Measurements from ENCODE around the gene MRM2.

MRM2 gene

GRCh38 chr7:2264158-2264557 lies 22.2 kb upstream of the MRM2 start:
- no peaks in the 10 kb centered on the region for H3K27me3 ChIP-seq (ENCODE audit: control insufficient read depth, insufficient read depth, low read length)
- H3K9me3 ChIP-seq (ENCODE audit: control insufficient read depth, insufficient read depth, low read length), result no peaks in the 10 kb centered on the region
- H3K27ac ChIP-seq (ENCODE audit: low read depth, low read length), result no peak overlapping the region
- H3K4me3 ChIP-seq (ENCODE audit: low read depth, low read length), result no peak overlapping the region
- peaks cover 23% of the 10 kb centered on the region for H3K36me3 ChIP-seq (ENCODE audit: control insufficient read depth, insufficient read depth, low read length)
- no peak overlapping the region for H3K9ac ChIP-seq (ENCODE audit: low read depth, low read length)
- H3K4me1 ChIP-seq (ENCODE audit: control insufficient read depth, insufficient read depth, low read length), result no peaks in the 10 kb centered on the region

GRCh38 chr7:2263176-2263575 lies 21.2 kb upstream of the MRM2 start:
- H3K9me3 ChIP-seq (ENCODE audit: control insufficient read depth, insufficient read depth, low read length), result no peaks in the 10 kb centered on the region
- H3K4me1 ChIP-seq (ENCODE audit: control insufficient read depth, insufficient read depth, low read length), result no peaks in the 10 kb centered on the region
- H3K4me3 ChIP-seq (ENCODE audit: low read depth, low read length), result no peak overlapping the region
- no peaks in the 10 kb centered on the region for H3K27me3 ChIP-seq (ENCODE audit: control insufficient read depth, insufficient read depth, low read length)
- H3K27ac ChIP-seq (ENCODE audit: low read depth, low read length), result no peak overlapping the region
- H3K36me3 ChIP-seq (ENCODE audit: control insufficient read depth, insufficient read depth, low read length), result peaks cover 23% of the 10 kb centered on the region
- H3K9ac ChIP-seq (ENCODE audit: low read depth, low read length), result no peak overlapping the region

GRCh38 chr7:2261611-2262010 lies 19.6 kb upstream of the MRM2 start:
- no peaks in the 10 kb centered on the region for H3K9me3 ChIP-seq (ENCODE audit: control insufficient read depth, insufficient read depth, low read length)
- no peak overlapping the region for H3K9ac ChIP-seq (ENCODE audit: low read depth, low read length)
- H3K4me3 ChIP-seq (ENCODE audit: low read depth, low read length), result no peak overlapping the region
- H3K36me3 ChIP-seq (ENCODE audit: control insufficient read depth, insufficient read depth, low read length), result peaks cover 33% of the 10 kb centered on the region
- no peaks in the 10 kb centered on the region for H3K27me3 ChIP-seq (ENCODE audit: control insufficient read depth, insufficient read depth, low read length)
- no peaks in the 10 kb centered on the region for H3K4me1 ChIP-seq (ENCODE audit: control insufficient read depth, insufficient read depth, low read length)
- H3K27ac ChIP-seq (ENCODE audit: low read depth, low read length), result no peak overlapping the region

GRCh38 chr7:2260820-2261219 lies 18.8 kb upstream of the MRM2 start:
- H3K9ac ChIP-seq (ENCODE audit: low read depth, low read length), result no peak overlapping the region
- peaks cover 40% of the 10 kb centered on the region for H3K36me3 ChIP-seq (ENCODE audit: control insufficient read depth, insufficient read depth, low read length)
- no peak overlapping the region for H3K27ac ChIP-seq (ENCODE audit: low read depth, low read length)
- H3K9me3 ChIP-seq (ENCODE audit: control insufficient read depth, insufficient read depth, low read length), result no peaks in the 10 kb centered on the region
- no peak overlapping the region for H3K4me3 ChIP-seq (ENCODE audit: low read depth, low read length)
- no peaks in the 10 kb centered on the region for H3K4me1 ChIP-seq (ENCODE audit: control insufficient read depth, insufficient read depth, low read length)
- no peaks in the 10 kb centered on the region for H3K27me3 ChIP-seq (ENCODE audit: control insufficient read depth, insufficient read depth, low read length)

GRCh38 chr7:2259480-2259879 lies 17.5 kb upstream of the MRM2 start:
- no peak overlapping the region for H3K4me3 ChIP-seq (ENCODE audit: low read depth, low read length)
- H3K9ac ChIP-seq (ENCODE audit: low read depth, low read length), result no peak overlapping the region
- peaks cover 47% of the 10 kb centered on the region for H3K36me3 ChIP-seq (ENCODE audit: control insufficient read depth, insufficient read depth, low read length)
- H3K4me1 ChIP-seq (ENCODE audit: control insufficient read depth, insufficient read depth, low read length), result no peaks in the 10 kb centered on the region
- no peak overlapping the region for H3K27ac ChIP-seq (ENCODE audit: low read depth, low read length)
- no peaks in the 10 kb centered on the region for H3K27me3 ChIP-seq (ENCODE audit: control insufficient read depth, insufficient read depth, low read length)
- no peaks in the 10 kb centered on the region for H3K9me3 ChIP-seq (ENCODE audit: control insufficient read depth, insufficient read depth, low read length)

- Histone ChIP-seq H3K4me1 (ENCODE audit: control insufficient read depth, insufficient read depth, low read length) (no peaks in the 10 kb centered on the region), H3K27ac (ENCODE audit: low read depth, low read length) (no peak overlapping the region), H3K27me3 (ENCODE audit: control insufficient read depth, insufficient read depth, low read length) (no peaks in the 10 kb centered on the region), H3K36me3 (ENCODE audit: control insufficient read depth, insufficient read depth, low read length) (peaks cover 44% of the 10 kb centered on the region), H3K4me3 (ENCODE audit: low read depth, low read length) (no peak overlapping the region), H3K9me3 (ENCODE audit: control insufficient read depth, insufficient read depth, low read length) (no peaks in the 10 kb centered on the region), H3K9ac (ENCODE audit: low read depth, low read length) (no peak overlapping the region)
Measured at GRCh38 chr7:2258661-2259365, 16.8 kb upstream of the MRM2 start.

GRCh38 chr7:2257651-2258050 lies 15.6 kb upstream of the MRM2 start:
- H3K9me3 ChIP-seq (ENCODE audit: control insufficient read depth, insufficient read depth, low read length), result no peaks in the 10 kb centered on the region
- no peak overlapping the region for H3K27ac ChIP-seq (ENCODE audit: low read depth, low read length)
- H3K9ac ChIP-seq (ENCODE audit: low read depth, low read length), result no peak overlapping the region
- H3K4me3 ChIP-seq (ENCODE audit: low read depth, low read length), result no peak overlapping the region
- no peaks in the 10 kb centered on the region for H3K4me1 ChIP-seq (ENCODE audit: control insufficient read depth, insufficient read depth, low read length)
- H3K36me3 ChIP-seq (ENCODE audit: control insufficient read depth, insufficient read depth, low read length), result peaks cover 40% of the 10 kb centered on the region
- H3K27me3 ChIP-seq (ENCODE audit: control insufficient read depth, insufficient read depth, low read length), result no peaks in the 10 kb centered on the region

- no peak overlapping the region for H3K9ac ChIP-seq (ENCODE audit: low read depth, low read length)
- no peaks in the 10 kb centered on the region for H3K4me1 ChIP-seq (ENCODE audit: control insufficient read depth, insufficient read depth, low read length)
- no peaks in the 10 kb centered on the region for H3K9me3 ChIP-seq (ENCODE audit: control insufficient read depth, insufficient read depth, low read length)
- H3K27ac ChIP-seq (ENCODE audit: low read depth, low read length), result no peak overlapping the region
- no peak overlapping the region for H3K4me3 ChIP-seq (ENCODE audit: low read depth, low read length)
- H3K27me3 ChIP-seq (ENCODE audit: control insufficient read depth, insufficient read depth, low read length), result no peaks in the 10 kb centered on the region
- peaks cover 36% of the 10 kb centered on the region for H3K36me3 ChIP-seq (ENCODE audit: control insufficient read depth, insufficient read depth, low read length)
Measured at GRCh38 chr7:2257046-2257551, 15.1 kb upstream of the MRM2 start.

GRCh38 chr7:2256306-2257045 lies 14.5 kb upstream of the MRM2 start:
- Histone ChIP-seq H3K9me3 (ENCODE audit: control insufficient read depth, insufficient read depth, low read length) (no peaks in the 10 kb centered on the region), H3K27ac (ENCODE audit: low read depth, low read length) (no peak overlapping the region), H3K4me3 (ENCODE audit: low read depth, low read length) (no peak overlapping the region), H3K9ac (ENCODE audit: low read depth, low read length) (no peak overlapping the region), H3K4me1 (ENCODE audit: control insufficient read depth, insufficient read depth, low read length) (no peaks in the 10 kb centered on the region), H3K36me3 (ENCODE audit: control insufficient read depth, insufficient read depth, low read length) (peaks cover 38% of the 10 kb centered on the region), H3K27me3 (ENCODE audit: control insufficient read depth, insufficient read depth, low read length) (no peaks in the 10 kb centered on the region)

- Histone ChIP-seq H3K27me3 (ENCODE audit: control insufficient read depth, insufficient read depth, low read length) (no peaks in the 10 kb centered on the region), H3K9me3 (ENCODE audit: control insufficient read depth, insufficient read depth, low read length) (no peaks in the 10 kb centered on the region), H3K4me1 (ENCODE audit: control insufficient read depth, insufficient read depth, low read length) (no peaks in the 10 kb centered on the region), H3K27ac (ENCODE audit: low read depth, low read length) (no peak overlapping the region), H3K9ac (ENCODE audit: low read depth, low read length) (no peak overlapping the region), H3K36me3 (ENCODE audit: control insufficient read depth, insufficient read depth, low read length) (peaks cover 42% of the 10 kb centered on the region), H3K4me3 (ENCODE audit: low read depth, low read length) (no peak overlapping the region)
Measured at GRCh38 chr7:2255145-2256139, 13.4 kb upstream of the MRM2 start.
